ENCODE data around the gene ITGB1. TPM values are rescaled to one million over a fixed set of nuclear protein-coding genes. Genes with fewer than 3 reads are reported as not detected.
"Not testable (repeated sequence)": the region's sequence is repeated elsewhere in the genome, so short reads cannot be mapped to it uniquely, and the experiment has no call there.

The ITGB1 gene
- total and polyA plus RNA-seq, 12 donors, result 93.3 to 803 (median 331) TPM

DNA sequence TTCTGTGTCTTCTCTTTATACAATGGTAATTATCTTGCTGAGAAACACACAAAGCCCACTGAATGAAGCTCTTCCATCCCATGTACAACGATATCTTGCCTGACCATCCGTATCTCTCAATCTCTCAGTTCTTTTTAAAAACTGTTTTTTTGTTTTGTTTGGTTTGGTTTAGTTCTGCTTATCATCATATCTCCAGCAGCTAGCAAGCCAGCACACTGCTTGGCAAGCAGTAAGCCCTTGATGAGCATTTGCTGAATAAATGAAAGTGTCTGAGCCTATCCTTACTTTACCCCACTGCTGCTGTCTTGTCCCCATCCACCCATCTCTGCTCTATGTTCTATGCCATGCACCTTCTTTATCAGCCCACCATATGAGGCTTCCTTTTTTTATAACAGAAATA, 34.2 kb downstream of the ITGB1 start:
- no peaks in the 10 kb centered on the region for H3K27me3 ChIP-seq
- H3K9me3 ChIP-seq (replicated peaks in 1 of 3), result no peaks in the 10 kb centered on the region
- DNase-seq, result no peak
- peaks cover 0 to 68% of the 10 kb centered on the region in 2 donors for H3K36me3 ChIP-seq (replicated peaks in 1 of 2)
- intact Hi-C loops (cut with DNase I), result no loop called here
- H3K4me1 ChIP-seq (replicated peaks in 1 of 2), result peaks cover 0 to 6% of the 10 kb centered on the region in 2 donors
- WGBS, 4 donors, result 71 to 76% (median 73%) methylated on average over 2 of the region's 2 CpGs
- no peak overlapping the region for H3K27ac ChIP-seq
- TF ChIP-seq POLR2A (IDR thresholded peaks at IDR 0.05), result no peak
- TF ChIP-seq, protein P1, sequence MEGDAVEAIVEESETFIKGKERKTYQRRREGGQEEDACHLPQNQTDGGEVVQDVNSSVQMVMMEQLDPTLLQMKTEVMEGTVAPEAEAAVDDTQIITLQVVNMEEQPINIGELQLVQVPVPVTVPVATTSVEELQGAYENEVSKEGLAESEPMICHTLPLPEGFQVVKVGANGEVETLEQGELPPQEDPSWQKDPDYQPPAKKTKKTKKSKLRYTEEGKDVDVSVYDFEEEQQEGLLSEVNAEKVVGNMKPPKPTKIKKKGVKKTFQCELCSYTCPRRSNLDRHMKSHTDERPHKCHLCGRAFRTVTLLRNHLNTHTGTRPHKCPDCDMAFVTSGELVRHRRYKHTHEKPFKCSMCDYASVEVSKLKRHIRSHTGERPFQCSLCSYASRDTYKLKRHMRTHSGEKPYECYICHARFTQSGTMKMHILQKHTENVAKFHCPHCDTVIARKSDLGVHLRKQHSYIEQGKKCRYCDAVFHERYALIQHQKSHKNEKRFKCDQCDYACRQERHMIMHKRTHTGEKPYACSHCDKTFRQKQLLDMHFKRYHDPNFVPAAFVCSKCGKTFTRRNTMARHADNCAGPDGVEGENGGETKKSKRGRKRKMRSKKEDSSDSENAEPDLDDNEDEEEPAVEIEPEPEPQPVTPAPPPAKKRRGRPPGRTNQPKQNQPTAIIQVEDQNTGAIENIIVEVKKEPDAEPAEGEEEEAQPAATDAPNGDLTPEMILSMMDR (IDR thresholded peaks at IDR 0.05), result no peak
- no peak overlapping the region for H3K4me3 ChIP-seq

DNA sequence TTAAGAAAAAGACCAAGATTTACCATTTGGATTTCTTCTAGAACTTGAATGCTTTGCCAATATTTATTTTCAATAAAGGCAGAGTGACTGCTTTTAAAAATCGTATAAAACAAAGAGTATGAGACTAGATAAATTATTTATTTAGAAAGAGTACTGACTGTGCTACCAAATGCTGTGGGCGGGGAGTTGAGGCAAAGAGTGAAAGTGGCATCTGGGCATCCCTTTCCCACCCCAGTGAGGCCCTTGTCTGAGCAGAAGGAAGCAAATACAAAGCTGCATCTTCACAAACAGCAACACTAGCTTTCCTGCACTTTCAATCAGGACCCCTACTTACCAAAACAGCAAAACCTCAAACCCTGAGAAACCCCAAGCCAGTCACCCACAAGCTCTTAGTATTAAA, 34.9 kb downstream of the ITGB1 start:
- H3K9me3 ChIP-seq (replicated peaks in 1 of 3), result no peaks in the 10 kb centered on the region
- no peak overlapping the region for H3K4me3 ChIP-seq
- DNase-seq, result no peak
- H3K4me1 ChIP-seq (replicated peaks in 1 of 2), result peaks cover 0 to 6% of the 10 kb centered on the region in 2 donors
- WGBS, 4 donors, result 62 to 82% (median 76%) methylated on average over 2 of the region's 2 CpGs
- no peak for TF ChIP-seq POLR2A (IDR thresholded peaks at IDR 0.05)
- TF ChIP-seq, protein P1 (IDR thresholded peaks at IDR 0.05), result no peak
- H3K27me3 ChIP-seq, result no peaks in the 10 kb centered on the region
- peaks cover 0 to 70% of the 10 kb centered on the region in 2 donors for H3K36me3 ChIP-seq (replicated peaks in 1 of 2)
- no peak overlapping the region for H3K27ac ChIP-seq
- intact Hi-C loops (cut with DNase I), result no loop called here

DNA sequence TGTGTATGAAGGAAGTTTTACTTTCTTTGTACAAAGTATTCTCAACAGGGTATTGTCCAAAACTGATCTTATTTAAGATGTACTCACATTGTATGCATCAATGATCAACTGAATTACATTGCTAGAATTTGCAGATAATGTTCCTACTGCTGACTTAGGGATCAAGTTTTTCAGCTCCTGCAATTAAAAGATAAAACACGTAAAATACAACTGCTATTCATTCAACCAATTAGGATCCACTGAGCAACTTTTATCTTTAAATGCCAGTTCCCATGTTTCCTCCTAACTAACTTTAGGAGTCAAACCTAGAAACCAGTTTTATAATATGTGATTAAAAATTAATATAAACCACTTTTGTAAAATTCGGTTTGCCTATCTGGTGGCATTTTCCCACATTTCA, 35.9 kb downstream of the ITGB1 start:
- Histone ChIP-seq H3K36me3 (replicated peaks in 1 of 2) (peaks cover 0 to 62% of the 10 kb centered on the region in 2 donors), H3K27me3 (no peaks in the 10 kb centered on the region), H3K4me3 (no peak overlapping the region), H3K9me3 (replicated peaks in 1 of 3) (no peaks in the 10 kb centered on the region), H3K27ac (no peak overlapping the region), H3K4me1 (replicated peaks in 1 of 2) (peaks cover 0 to 6% of the 10 kb centered on the region in 2 donors)
- 82 to 91% (median 90%) methylated on average over 2 of the region's 2 CpGs for WGBS, 4 donors
- intact Hi-C loops (cut with DNase I), result no loop called here
- DNase-seq, result no peak
- no peak for TF ChIP-seq POLR2A (IDR thresholded peaks at IDR 0.05)

DNA sequence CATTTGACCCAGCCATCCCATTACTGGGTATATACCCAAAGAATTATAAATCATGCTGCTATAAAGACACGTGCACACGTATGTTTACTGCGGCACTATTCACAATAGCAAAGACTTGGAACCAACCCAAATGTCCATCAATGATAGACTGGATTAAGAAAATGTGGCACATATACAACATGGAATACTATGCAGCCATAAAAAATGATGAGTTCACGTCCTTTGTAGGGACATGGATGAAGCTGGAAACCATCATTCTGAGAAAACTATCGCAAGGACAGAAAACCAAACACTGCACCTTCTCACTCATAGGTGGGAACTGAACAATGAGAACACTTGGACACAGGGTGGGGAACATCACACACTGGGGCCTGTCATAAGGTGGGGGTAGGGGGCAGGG, 40.2 kb downstream of the ITGB1 start:
- H3K27me3 ChIP-seq; H3K4me3 ChIP-seq; H3K4me1 ChIP-seq (replicated peaks in 1 of 2); H3K27ac ChIP-seq; DNase-seq; H3K9me3 ChIP-seq (replicated peaks in 1 of 3); intact Hi-C loops (cut with DNase I): not testable (repeated sequence)
- 88 to 100% (median 96%) methylated on average over 2 to 5 of the region's 5 CpGs for WGBS, 4 donors
- H3K36me3 ChIP-seq (replicated peaks in 1 of 2), result peaks cover 0 to 41% of the 10 kb centered on the region in 2 donors

DNA sequence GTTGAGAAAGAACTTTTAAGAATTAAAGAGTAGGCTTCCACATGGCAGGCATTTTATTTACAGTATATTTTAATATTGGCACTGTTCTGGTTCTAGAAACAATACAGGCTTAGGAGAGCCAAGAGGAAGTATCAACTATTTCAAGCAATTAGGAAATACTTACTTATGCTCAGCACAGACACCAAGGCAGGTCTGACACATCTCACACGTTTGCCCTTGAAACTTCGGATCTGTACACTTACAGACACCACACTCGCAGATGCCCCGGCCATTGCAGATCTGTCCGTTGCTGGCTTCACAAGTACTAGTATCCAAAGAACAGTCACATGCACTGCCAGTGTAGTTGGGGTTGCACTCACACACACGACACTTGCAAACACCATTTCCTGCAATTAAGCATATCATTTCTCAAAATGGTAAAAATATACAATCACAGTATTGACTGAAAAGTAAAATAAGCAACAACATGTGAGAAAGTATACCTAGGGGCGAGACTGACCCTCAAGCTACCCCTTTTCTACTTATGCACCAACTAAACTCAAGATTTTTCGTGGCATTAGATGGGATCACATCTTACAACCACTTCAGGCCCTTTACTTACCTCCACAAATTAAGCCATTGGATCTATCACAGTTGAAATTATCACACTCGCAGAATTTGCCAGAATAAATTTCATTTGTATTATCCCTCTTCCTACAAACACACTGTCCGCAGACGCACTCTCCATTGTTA, 46.6 kb downstream of the ITGB1 start:
- H3K27ac ChIP-seq, result no peak overlapping the region
- H3K36me3 ChIP-seq (replicated peaks in 1 of 2), result peaks cover 0 to 55% of the 10 kb centered on the region in 2 donors
- no peaks in the 10 kb centered on the region for H3K9me3 ChIP-seq (replicated peaks in 1 of 3)
- no peak for DNase-seq
- no peaks in the 10 kb centered on the region for H3K27me3 ChIP-seq
- no peak overlapping the region for H3K4me3 ChIP-seq
- TF ChIP-seq, protein P1 (IDR thresholded peaks at IDR 0.05), result no peak
- TF ChIP-seq POLR2A (IDR thresholded peaks at IDR 0.05), result no peak
- WGBS, 4 donors, result 76 to 81% (median 80%) methylated on average over 11 of the region's 11 CpGs
- intact Hi-C loops (cut with DNase I), result no loop called here
- H3K4me1 ChIP-seq (replicated peaks in 1 of 2), result peaks cover 0 to 5% of the 10 kb centered on the region in 2 donors

DNA sequence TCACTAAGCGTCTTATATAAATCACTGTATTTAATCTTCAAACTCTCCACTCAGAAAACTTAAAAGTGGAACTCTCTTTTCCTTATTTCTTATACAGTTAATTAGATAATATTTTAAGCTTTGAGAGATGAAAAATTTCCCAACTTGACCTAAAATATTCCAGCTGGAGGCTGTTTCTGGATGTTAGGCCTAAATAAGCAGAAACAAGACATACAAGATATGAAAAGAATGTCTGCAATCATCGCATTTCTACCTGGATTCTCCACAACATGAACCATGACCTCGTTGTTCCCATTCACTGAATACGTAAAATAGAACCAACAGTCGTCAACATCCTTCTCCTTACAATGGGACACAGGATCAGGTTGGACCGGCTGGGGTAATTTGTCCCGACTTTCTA, 48.1 kb downstream of the ITGB1 start:
- H3K27me3 ChIP-seq; DNase-seq; H3K4me1 ChIP-seq (replicated peaks in 1 of 2); H3K27ac ChIP-seq; H3K9me3 ChIP-seq (replicated peaks in 1 of 3); H3K4me3 ChIP-seq; intact Hi-C loops (cut with DNase I): not testable (repeated sequence)
- WGBS, 4 donors, result 87 to 90% (median 89%) methylated on average over 5 to 7 of the region's 7 CpGs
- H3K36me3 ChIP-seq (replicated peaks in 1 of 2), result peaks cover 0 to 58% of the 10 kb centered on the region in 2 donors
